Choroid plexus epithelial cell (primary cell): ENCODE results near the gene RAP2A.

ENCODE experiments used
- DNase-seq: peaks from one replicate; pipeline ENCODE4 v3.0.0-alpha.2; 2010; ENCODE audit warnings: low read depth
- H3K4me3 ChIP-seq: 2 replicates; pipeline ENCODE4 v1.5.1; 2011; ENCODE audit warnings: low read depth, mild to moderate bottlenecking, control low read depth, low read length, moderate library complexity
- TF ChIP-seq, protein P1 (sequence below): conservative IDR thresholded peaks from 2 replicates; pipeline ENCODE4 v1.5.1; 2011; ENCODE audit warnings: low read depth, mild to moderate bottlenecking, control low read depth, inconsistent platforms, low read length, moderate library complexity

The RAP2A gene

DNA sequence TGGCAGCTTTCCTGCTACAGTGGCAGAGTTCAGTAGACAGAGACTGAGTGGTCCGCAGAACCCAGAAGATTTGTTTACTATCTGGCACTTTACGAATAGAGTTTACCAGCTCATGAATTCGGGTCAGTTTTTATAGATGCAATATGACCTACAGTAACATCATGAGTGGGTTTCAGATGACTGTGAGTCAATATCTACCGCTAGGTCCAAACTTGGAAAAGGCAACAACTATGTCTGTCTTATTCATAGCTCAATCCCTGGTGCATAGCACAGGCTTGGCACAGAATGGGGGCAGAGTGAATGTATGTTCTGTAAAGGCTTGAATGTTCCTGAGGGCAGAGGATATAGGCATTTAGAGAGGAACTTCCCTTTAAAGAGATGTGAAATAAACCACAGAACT lies 65.2 kb downstream of the RAP2A start:
- DNase-seq: no peak
- H3K4me3 ChIP-seq: no peak overlapping the region

DNA sequence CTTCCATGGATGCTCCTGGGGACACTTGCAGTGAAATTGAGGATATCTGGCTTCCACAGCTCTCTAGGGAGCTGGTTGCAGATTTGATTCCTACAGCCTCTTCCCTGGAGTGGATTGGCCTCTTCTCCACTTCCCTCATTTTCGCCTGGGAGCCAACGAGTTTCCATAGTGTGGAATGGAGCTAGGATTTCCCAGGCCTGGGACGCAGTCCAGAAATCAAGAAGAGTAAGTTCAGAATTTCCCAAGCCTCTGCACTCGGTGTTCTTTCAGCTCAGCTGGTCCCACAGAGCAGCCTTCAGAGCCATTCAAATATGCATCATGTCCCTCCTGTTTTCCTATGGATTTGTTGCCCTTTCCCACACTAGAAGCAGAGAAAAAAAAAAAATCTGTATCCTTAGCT lies 68.2 kb downstream of the RAP2A start:
- no peak overlapping the region for H3K4me3 ChIP-seq
- peak; percentile 23 for DNase-seq
- TF ChIP-seq, protein P1, sequence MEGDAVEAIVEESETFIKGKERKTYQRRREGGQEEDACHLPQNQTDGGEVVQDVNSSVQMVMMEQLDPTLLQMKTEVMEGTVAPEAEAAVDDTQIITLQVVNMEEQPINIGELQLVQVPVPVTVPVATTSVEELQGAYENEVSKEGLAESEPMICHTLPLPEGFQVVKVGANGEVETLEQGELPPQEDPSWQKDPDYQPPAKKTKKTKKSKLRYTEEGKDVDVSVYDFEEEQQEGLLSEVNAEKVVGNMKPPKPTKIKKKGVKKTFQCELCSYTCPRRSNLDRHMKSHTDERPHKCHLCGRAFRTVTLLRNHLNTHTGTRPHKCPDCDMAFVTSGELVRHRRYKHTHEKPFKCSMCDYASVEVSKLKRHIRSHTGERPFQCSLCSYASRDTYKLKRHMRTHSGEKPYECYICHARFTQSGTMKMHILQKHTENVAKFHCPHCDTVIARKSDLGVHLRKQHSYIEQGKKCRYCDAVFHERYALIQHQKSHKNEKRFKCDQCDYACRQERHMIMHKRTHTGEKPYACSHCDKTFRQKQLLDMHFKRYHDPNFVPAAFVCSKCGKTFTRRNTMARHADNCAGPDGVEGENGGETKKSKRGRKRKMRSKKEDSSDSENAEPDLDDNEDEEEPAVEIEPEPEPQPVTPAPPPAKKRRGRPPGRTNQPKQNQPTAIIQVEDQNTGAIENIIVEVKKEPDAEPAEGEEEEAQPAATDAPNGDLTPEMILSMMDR: no peak

More for the DNA sequence above, 65.2 kb downstream of the RAP2A start:
- TF ChIP-seq, protein P1: no peak

DNA sequence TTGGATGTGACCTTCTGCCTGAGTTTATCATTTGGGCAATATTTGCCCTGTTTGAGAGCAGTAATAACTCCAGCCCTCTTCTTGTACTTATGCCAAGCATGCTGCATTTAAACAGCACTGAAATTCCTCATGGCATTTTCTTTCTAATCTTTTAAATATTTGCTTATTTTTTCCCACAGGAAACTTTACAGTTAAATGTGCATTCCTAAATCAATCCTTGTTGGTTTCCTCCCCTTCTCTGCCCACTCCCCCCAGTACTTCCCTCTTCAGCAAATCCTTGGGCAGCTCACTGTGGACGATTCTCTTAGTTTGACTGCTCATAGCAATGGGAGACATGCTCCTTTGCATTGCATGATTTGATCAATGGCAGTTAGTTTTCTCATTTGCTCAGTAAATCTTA lies 68.7 kb downstream of the RAP2A start:
- H3K4me3 ChIP-seq: no peak overlapping the region
- no peak for DNase-seq
- TF ChIP-seq, protein P1: no peak

DNA sequence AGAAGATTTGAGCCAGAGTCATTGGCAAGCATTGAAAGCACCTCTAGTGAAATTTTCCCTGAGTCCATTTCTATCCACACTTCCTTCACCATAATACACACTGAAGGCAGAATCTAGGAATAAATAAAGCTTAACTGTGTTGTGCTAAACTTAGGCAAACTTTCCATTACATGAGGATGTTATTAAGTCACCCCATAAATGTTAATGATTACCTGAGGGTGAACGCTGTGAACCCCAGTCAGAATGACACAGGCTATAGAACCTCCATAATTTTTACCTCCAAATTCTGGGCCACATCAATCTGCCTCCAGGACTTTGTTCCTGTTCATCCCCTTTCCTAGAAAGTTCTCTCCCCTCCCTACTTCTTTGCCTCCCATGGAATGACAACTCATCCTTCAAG lies 71.0 kb downstream of the RAP2A start:
- H3K4me3 ChIP-seq: no peak overlapping the region
- DNase-seq: no peak
- TF ChIP-seq, protein P1: no peak

DNA sequence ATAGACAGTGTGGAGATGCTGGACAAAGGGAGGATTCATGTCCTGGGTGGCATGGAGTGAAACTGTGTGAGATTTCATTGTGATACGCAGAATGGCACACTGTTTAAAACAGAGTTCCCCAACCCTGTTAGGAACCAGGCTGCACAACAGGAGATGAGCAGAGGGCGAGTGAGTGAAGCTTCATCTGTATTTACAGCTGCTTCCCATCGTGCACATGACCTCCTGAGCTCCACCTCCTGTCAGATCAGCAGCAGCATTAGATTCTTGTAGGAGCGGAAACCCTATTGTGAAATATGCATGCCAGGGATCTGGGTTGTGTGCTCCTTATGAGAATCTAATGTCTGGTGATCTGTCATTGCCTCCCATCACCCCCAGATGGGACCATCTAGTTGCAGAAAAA lies 72.5 kb downstream of the RAP2A start:
- DNase-seq: peak; percentile 97
- TF ChIP-seq, protein P1: peak; percentile 18

DNA sequence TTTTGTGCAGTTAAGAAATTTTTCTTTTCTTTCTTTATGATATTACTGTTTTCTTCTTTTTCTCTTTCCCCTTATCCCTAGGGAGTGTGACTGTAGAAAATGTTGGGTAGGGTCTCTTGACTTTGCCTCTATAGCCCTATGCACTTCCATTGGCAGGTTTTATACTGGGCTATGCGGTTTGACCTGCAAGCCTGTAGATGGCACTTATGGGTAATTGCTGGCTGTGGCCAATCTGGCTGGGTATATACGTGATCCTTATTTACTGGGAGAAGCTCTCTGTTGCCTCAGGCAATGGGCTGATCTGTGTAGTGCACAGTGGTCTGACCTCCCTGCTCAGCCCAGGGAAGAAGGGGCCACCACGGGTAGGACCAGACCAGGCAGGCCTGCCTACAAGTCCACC lies 78.8 kb downstream of the RAP2A start:
- no peak for DNase-seq
- TF ChIP-seq, protein P1: peak; percentile 9
- H3K4me3 ChIP-seq: no peak overlapping the region

More for the DNA sequence above, 72.5 kb downstream of the RAP2A start:
- no peak overlapping the region for H3K4me3 ChIP-seq

DNA sequence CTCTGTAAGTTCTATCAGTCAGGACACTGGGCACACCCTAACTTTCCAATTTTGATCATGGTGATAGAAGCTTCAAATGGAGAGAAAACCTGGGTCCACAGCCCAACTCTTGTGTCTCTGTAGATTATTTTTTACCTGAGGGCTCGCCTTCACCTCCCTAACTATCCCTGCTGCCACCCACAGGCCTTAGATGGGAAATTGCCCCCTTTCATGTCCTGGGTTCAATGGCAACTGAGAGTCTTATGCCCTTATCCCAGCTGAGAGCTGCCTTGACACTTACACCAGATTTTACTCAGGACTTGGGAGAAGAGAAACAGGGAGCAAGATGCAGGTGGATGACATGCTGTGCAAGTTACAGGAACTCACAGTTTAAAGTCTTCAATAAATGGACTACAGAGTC lies 81.7 kb downstream of the RAP2A start:
- DNase-seq: no peak
- TF ChIP-seq, protein P1: no peak
- no peak overlapping the region for H3K4me3 ChIP-seq
